Sigmoid colon (tissue), 7 donors: ENCODE data around the gene CCDC170. TPM values are rescaled to one million over a fixed set of nuclear protein-coding genes. Genes with fewer than 3 reads are reported as not detected.
A peak's percentile ranks its signal among the peaks of the same experiment; 100 is the strongest.

Experiments
- DNase-seq: peaks from one replicate; pipeline ENCODE4 v3.0.0-alpha.2; 2019
- H3K27ac ChIP-seq, 4 donors: fragments of 200-600 bp; sonication (generic); one replicate each; pipeline ENCODE4 v1.5.1; 2016 to 2019; ENCODE audit warnings: mild to moderate bottlenecking in 1 of 4
- H3K27me3 ChIP-seq, 3 donors: fragments of 200-600 bp; sonication (generic); one replicate each; pipeline ENCODE4 v1.5.1; 2019; ENCODE audit warnings: mild to moderate bottlenecking in 1 of 3
- H3K36me3 ChIP-seq, 4 donors: fragments of 200-600 bp; sonication (generic); one replicate each; pipeline ENCODE4 v1.5.1; 2016 to 2019
- H3K4me1 ChIP-seq, 4 donors: fragments of 200-600 bp; sonication (generic); one replicate each; pipeline ENCODE4 v1.5.1; 2017 to 2019
- H3K4me3 ChIP-seq, 4 donors: fragments of 200-600 bp; sonication (generic); one replicate each; pipeline ENCODE4 v1.5.1; 2017 to 2019; ENCODE audit warnings: mild to moderate bottlenecking in 2 of 4, moderate library complexity in 1 of 4
- H3K9me3 ChIP-seq, 4 donors: fragments of 200-600 bp in 3 of 4; sonication (generic) in 3 of 4; one replicate each; pipeline versions ENCODE4 v1.5.1 to v1.6.1; 2013 to 2019
- EP300 ChIP-seq, 4 donors: sonication (generic); formaldehyde crosslinking; IDR thresholded peaks; one replicate each; pipeline ENCODE4 v1.6.1; 2017; ENCODE audit warnings: antibody characterized with exemption in 4 of 4
- POLR2A ChIP-seq, 2 donors: fragments of 450-650 bp; IDR thresholded peaks; one replicate each; pipeline ENCODE4 v1.6.1; 2016; ENCODE audit warnings: antibody characterized with exemption in 2 of 2, mild to moderate bottlenecking in 2 of 2, moderate library complexity in 2 of 2
- POLR2AphosphoS5 ChIP-seq, 4 donors: sonication (generic); formaldehyde crosslinking; IDR thresholded peaks; one replicate each; pipeline ENCODE4 v1.6.1; 2017; ENCODE audit warnings: antibody characterized with exemption in 4 of 4
- WGBS, 2 donors: extraction: QIAGEN DNeasy Blood & Tissue Kit; methylation state at CpG; one replicate each; pipeline ENCODE4 v1.1.7; 2013; 5-methylcytosine and 5-hydroxymethylcytosine counted together
- intact Hi-C: fragments of 100-400 bp; cut with DNase I; formaldehyde crosslinking; loops from one replicate; pipeline ENCODE4 v1.15.1; 2023
- polyA plus RNA-seq, 3 donors: library from polyadenylated mRNA; stranded (reverse); fragments of 200-250 nt; gene quantifications; one replicate each; pipeline ENCODE4 v1.2.3, GENCODE V29; 2013
- total RNA-seq, 4 donors: library from RNA; depleted of rRNA; stranded (reverse); fragments of >200 nt; gene quantifications; one replicate each; pipeline ENCODE4 v1.1.0, GENCODE V29; 2016
- TF ChIP-seq, protein P1 (sequence below), 4 experiments: fragments of 450-650 bp in 3 of 4; fragments of 200-600 bp in 1 of 4; IDR thresholded peaks; one replicate each; pipeline ENCODE4 v1.5.1; 2016 to 2019; ENCODE audit warnings: antibody characterized with exemption in 4 of 4, mild to moderate bottlenecking in 3 of 4, moderate library complexity in 2 of 4
- donor health status: healthy with polysubstance abuse.
- donor health status: Bipolar disorder and iron deficiency.
- donor health status: healthy.

Gene CCDC170
- total and polyA plus RNA-seq, 7 donors: 0.33 to 2.5 (median 0.66) TPM

DNA sequence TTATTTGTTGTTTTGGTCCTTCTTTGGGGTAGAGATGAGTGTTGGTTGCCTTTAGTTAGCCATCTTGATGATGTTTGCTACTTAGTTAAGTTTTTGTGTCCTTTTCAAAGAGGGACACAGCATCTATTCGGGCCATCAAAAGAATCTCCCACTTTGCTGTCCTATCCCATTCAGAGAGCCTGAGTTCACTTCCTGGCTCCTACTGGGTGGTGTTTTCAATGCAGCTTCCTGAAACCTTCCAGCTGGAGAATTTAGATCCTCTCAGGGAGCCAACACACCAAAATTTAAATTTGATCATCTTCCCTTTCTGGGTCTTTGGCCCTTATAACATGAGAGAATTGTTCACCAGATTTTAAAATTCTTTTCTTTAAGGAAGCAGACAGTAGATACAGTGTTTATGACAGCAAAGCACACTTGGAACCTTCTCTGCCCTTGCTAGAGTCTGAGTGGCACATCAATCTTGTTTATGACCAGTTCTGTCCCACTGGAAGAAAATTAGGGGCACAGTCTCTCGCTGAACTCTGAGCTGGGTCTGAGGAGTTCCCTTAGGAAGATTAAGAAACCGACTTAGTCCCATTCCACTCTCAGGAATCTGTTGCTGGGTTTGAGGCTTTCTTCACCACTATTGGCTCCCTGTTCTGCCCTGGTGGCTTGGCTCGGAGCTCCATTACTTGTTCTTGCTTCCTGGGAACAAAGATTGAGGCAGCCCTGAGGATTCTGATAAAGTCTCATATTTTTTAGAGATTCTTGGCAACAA is 115.5 kb downstream of the CCDC170 start:
- H3K27me3 ChIP-seq: no peaks in the 10 kb centered on the region
- peak overlapping the region in 1 of 4 donors; percentile 31 for H3K27ac ChIP-seq
- H3K4me3 ChIP-seq: no peak overlapping the region
- no peaks in the 10 kb centered on the region for H3K36me3 ChIP-seq
- WGBS, 2 donors: 66 to 69% methylated on average over 4 of the region's 4 CpGs
- no peaks in the 10 kb centered on the region for H3K9me3 ChIP-seq
- H3K4me1 ChIP-seq: no peaks in the 10 kb centered on the region
- intact Hi-C loops: no loop called here
- peak; percentile 71 for DNase-seq
- TF ChIP-seq POLR2AphosphoS5 (IDR thresholded peaks at IDR 0.05): no peak
- TF ChIP-seq EP300 (IDR thresholded peaks at IDR 0.05): no peak
- TF ChIP-seq, protein P1, sequence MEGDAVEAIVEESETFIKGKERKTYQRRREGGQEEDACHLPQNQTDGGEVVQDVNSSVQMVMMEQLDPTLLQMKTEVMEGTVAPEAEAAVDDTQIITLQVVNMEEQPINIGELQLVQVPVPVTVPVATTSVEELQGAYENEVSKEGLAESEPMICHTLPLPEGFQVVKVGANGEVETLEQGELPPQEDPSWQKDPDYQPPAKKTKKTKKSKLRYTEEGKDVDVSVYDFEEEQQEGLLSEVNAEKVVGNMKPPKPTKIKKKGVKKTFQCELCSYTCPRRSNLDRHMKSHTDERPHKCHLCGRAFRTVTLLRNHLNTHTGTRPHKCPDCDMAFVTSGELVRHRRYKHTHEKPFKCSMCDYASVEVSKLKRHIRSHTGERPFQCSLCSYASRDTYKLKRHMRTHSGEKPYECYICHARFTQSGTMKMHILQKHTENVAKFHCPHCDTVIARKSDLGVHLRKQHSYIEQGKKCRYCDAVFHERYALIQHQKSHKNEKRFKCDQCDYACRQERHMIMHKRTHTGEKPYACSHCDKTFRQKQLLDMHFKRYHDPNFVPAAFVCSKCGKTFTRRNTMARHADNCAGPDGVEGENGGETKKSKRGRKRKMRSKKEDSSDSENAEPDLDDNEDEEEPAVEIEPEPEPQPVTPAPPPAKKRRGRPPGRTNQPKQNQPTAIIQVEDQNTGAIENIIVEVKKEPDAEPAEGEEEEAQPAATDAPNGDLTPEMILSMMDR (IDR thresholded peaks at IDR 0.05): no peak
- TF ChIP-seq POLR2A (IDR thresholded peaks at IDR 0.05): no peak

DNA sequence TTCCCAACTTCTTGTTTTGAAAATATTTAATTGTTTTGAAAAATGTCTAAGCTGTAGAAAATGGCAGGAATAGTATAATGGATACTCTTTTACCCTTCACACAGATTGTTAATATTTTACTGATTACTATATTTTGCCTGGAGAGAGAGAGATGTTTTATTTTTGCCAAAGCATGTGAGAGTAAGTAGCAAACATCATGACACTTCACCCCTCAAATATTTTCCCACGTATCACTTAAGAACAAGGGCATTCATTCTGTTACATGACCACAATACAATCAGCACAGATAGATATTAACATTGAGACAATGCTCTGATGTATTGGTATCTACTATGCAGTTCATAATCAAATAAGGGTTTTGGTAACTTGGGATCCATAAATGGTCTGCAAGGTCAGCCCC is 116.5 kb downstream of the CCDC170 start:
- Histone ChIP-seq H3K9me3 (no peaks in the 10 kb centered on the region), H3K4me1 (no peaks in the 10 kb centered on the region), H3K27ac (no peak overlapping the region), H3K4me3 (no peak overlapping the region), H3K36me3 (no peaks in the 10 kb centered on the region), H3K27me3 (no peaks in the 10 kb centered on the region)
- DNase-seq: no peak
- TF ChIP-seq POLR2AphosphoS5 (IDR thresholded peaks at IDR 0.05) (no peak), POLR2A (IDR thresholded peaks at IDR 0.05) (no peak), EP300 (IDR thresholded peaks at IDR 0.05) (no peak)
- TF ChIP-seq, protein P1 (IDR thresholded peaks at IDR 0.05): no peak
- intact Hi-C loops: no loop called here
- 60 to 64% methylated on average over 1 of the region's 1 CpG for WGBS, 2 donors

DNA sequence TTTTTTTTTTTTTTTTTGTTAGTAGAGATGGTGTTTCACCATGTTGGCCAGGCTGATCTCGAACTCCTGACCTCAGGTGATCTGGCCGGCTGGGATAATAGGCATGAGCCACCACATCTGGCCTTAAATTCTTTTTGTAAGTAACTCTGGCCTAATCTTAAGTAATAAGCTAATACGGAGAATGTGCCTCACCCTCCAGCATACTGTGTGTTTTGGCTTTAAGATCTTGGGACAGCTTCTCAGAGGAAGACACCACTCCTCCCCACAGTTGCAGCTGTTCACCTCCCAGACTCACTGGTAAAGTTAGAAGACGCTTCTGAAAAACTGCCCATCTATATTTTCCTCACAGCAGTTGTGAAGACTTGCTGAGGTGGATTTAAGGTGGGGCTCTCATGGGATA is 120.8 kb downstream of the CCDC170 start:
- DNase-seq: no peak
- Histone ChIP-seq H3K27ac (no peak overlapping the region), H3K9me3 (no peaks in the 10 kb centered on the region), H3K4me3 (no peak overlapping the region), H3K36me3 (no peaks in the 10 kb centered on the region), H3K27me3 (no peaks in the 10 kb centered on the region), H3K4me1 (no peaks in the 10 kb centered on the region)
- WGBS, 2 donors: 83 to 87% methylated on average over 4 of the region's 4 CpGs
- intact Hi-C loops: no loop called here
- no peak for TF ChIP-seq EP300 (IDR thresholded peaks at IDR 0.05)

DNA sequence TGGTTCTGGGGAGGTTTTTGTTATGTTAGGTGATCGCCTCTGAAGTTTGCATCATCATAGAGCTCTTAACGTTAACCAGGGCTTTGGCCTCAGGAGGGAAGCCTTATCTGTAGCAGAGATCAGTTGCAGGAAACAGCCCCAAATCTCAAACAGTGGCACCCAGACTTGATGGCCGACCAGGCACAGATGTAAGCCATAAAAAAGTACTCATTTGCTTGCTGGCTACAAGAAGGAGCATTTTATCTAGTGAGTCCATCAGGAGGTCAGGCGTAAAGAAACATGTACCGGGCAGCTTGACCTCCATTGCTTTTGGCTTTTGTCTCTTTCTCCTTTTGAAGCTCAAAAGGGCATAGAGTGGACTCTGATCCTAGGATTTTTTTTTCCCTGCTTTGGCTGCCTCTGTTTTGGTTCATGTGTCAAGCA is 122.3 kb downstream of the CCDC170 start:
- no peak for TF ChIP-seq EP300 (IDR thresholded peaks at IDR 0.05)
- TF ChIP-seq, protein P1 (IDR thresholded peaks at IDR 0.05): no peak

DNA sequence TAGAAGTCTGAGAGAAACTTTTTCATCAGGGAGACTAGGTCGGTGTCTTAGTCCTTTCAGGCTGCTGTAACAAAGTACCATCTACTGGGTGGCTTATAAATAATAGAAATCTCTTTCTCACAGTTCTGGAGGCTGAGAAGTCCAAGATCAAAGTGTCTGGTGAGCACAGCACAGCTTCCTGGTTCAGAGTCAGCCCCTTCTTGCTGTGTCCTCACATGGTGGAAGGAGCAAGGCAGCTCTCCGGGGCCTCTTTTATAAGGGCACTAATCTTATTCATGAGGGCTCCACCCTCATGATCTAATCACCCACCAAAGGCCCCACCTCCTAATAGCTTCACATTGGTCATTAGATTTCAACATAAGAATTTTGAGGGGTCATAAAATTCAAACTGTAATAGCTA is 122.8 kb downstream of the CCDC170 start:
- no peaks in the 10 kb centered on the region for H3K9me3 ChIP-seq
- WGBS, 2 donors: 69 to 74% methylated on average over 2 of the region's 2 CpGs
- no peak overlapping the region for H3K27ac ChIP-seq
- no peaks in the 10 kb centered on the region for H3K27me3 ChIP-seq
- no peaks in the 10 kb centered on the region for H3K4me1 ChIP-seq
- intact Hi-C loops: no loop called here
- TF ChIP-seq POLR2AphosphoS5 (IDR thresholded peaks at IDR 0.05): no peak
- TF ChIP-seq, protein P1 (IDR thresholded peaks at IDR 0.05): no peak
- TF ChIP-seq POLR2A (IDR thresholded peaks at IDR 0.05): no peak
- no peak for TF ChIP-seq EP300 (IDR thresholded peaks at IDR 0.05)
- H3K36me3 ChIP-seq: no peaks in the 10 kb centered on the region
- DNase-seq: no peak
- H3K4me3 ChIP-seq: no peak overlapping the region

More for the DNA sequence above, 122.3 kb downstream of the CCDC170 start:
- Histone ChIP-seq H3K27ac (no peak overlapping the region), H3K9me3 (no peaks in the 10 kb centered on the region), H3K4me3 (no peak overlapping the region), H3K27me3 (no peaks in the 10 kb centered on the region), H3K36me3 (no peaks in the 10 kb centered on the region), H3K4me1 (no peaks in the 10 kb centered on the region)
- DNase-seq: no peak
- intact Hi-C loops: no loop called here
- 38 to 45% methylated on average over 5 of the region's 5 CpGs for WGBS, 2 donors
